Spleen (tissue), 11 donors: ENCODE measurements around the gene THOC7. TPM values are rescaled to one million over a fixed set of nuclear protein-coding genes. Genes with fewer than 3 reads are reported as not detected.
A peak's percentile ranks its signal among the peaks of the same experiment; 100 is the strongest.

Source experiments
- DNase-seq: peaks from one replicate; pipeline ENCODE4 v3.0.0-alpha.2; 2020
- H3K27ac ChIP-seq, 8 donors: fragments of 200-600 bp; sonication (generic) in 7 of 8; 1 replicate in 4 of 8; 2 replicates in 4 of 8; pipeline versions ENCODE4 v1.5.0 to v1.8.0; 2016 to 2021; ENCODE audit warnings: inconsistent platforms in 4 of 8, mild to moderate bottlenecking in 4 of 8, moderate library complexity in 1 of 8
- H3K27me3 ChIP-seq, 7 donors: fragments of 200-600 bp; sonication (generic) in 6 of 7; replicated peaks in 1 of 7; 1 replicate in 4 of 7; 2 replicates in 3 of 7; pipeline versions ENCODE4 v1.5.0 to v1.8.0; 2016 to 2021; ENCODE audit warnings: inconsistent platforms in 3 of 7, mild to moderate bottlenecking in 1 of 7
- H3K36me3 ChIP-seq, 6 donors: fragments of 200-600 bp; sonication (generic) in 5 of 6; 1 replicate in 4 of 6; 2 replicates in 2 of 6; pipeline versions ENCODE4 v1.5.0 to v1.8.0; 2016 to 2021; ENCODE audit warnings: inconsistent platforms in 2 of 6
- H3K4me1 ChIP-seq, 6 donors: fragments of 200-600 bp; sonication (generic) in 5 of 6; 1 replicate in 3 of 6; 2 replicates in 3 of 6; pipeline versions ENCODE4 v1.5.0 to v1.8.0; 2016 to 2021; ENCODE audit warnings: inconsistent platforms in 3 of 6
- H3K4me3 ChIP-seq, 8 donors: fragments of 200-600 bp; sonication (generic) in 7 of 8; 1 replicate in 4 of 8; 2 replicates in 4 of 8; pipeline versions ENCODE4 v1.5.0 to v1.8.0; 2016 to 2021; ENCODE audit warnings: inconsistent platforms in 4 of 8, mild to moderate bottlenecking in 4 of 8, moderate library complexity in 2 of 8
- H3K9me3 ChIP-seq, 8 donors: fragments of 200-600 bp; sonication (generic) in 7 of 8; 1 replicate in 4 of 8; 2 replicates in 4 of 8; pipeline versions ENCODE4 v1.5.0 to v1.8.0; 2016 to 2021; ENCODE audit warnings: inconsistent platforms in 4 of 8
- POLR2A ChIP-seq, 3 donors: fragments of 450-650 bp; IDR thresholded peaks; one replicate each; pipeline ENCODE4 v1.5.1; 2017; ENCODE audit warnings: antibody characterized with exemption in 3 of 3, mild to moderate bottlenecking in 1 of 3
- POLR2AphosphoS5 ChIP-seq, 3 donors: sonication (generic); formaldehyde crosslinking; IDR thresholded peaks; one replicate each; pipeline ENCODE4 v1.5.1; 2017; ENCODE audit warnings: antibody characterized with exemption in 3 of 3
- WGBS, 5 donors: extraction: QIAGEN DNeasy Blood & Tissue Kit in 3 of 5; methylation state at CpG; one replicate each; pipeline versions ENCODE4 v1.1.5 to v1.1.7; 2013 to 2018; 5-methylcytosine and 5-hydroxymethylcytosine counted together
- intact Hi-C: fragments of 100-400 bp; cut with DNase I; formaldehyde crosslinking; loops from one replicate; pipeline ENCODE4 v1.15.0; 2023; ENCODE audit warnings: low total_unique reads
- polyA plus RNA-seq, 3 donors: library from polyadenylated mRNA; stranded (reverse); fragments of 200-250 nt; gene quantifications; one replicate each; pipeline ENCODE4 v1.2.1, GENCODE V29; 2013
- total RNA-seq, 7 donors: library from RNA; depleted of rRNA in 3 of 7; stranded (reverse); fragments of >200 nt in 3 of 7; fragmentation: NEBNext Ultra II Directional in 4 of 7; extraction: Animal tissue kit (Norgen Biotek cat#: 25700) in 4 of 7; gene quantifications; one replicate each; pipeline versions ENCODE4 v1.1.0 to v1.2.1, GENCODE V29; 2016 to 2021
- TF ChIP-seq, protein P1 (sequence below), 11 experiments: fragments of 200-600 bp in 7 of 11; fragments of 450-650 bp in 4 of 11; sonication (generic) in 4 of 11; IDR thresholded peaks in 8 of 11; conservative IDR thresholded peaks in 3 of 11; 1 replicate in 7 of 11; 2 replicates in 4 of 11; pipeline versions ENCODE4 v1.4.0 to v1.8.0; 2016 to 2021; ENCODE audit warnings: antibody characterized with exemption in 11 of 11, inconsistent platforms in 4 of 11, mild to moderate bottlenecking in 1 of 11
- donor health status: healthy with polysubstance abuse.
- donor health status: DM: no; HTN: no; CAD: no; lungs with moderate emphysema.
- donor health status: DM: no; HTN: no; CAD: no.
- donor health status: Bipolar disorder and iron deficiency.
- donor health status: healthy.
- donor health status: DM: no; HTN: no; CAD: no.
- donor health status: DM: yes; HTN: yes; CAD: no.

The THOC7 gene
- total and polyA plus RNA-seq, 10 donors = 23.8 to 74.6 (median 39.0) TPM

DNA sequence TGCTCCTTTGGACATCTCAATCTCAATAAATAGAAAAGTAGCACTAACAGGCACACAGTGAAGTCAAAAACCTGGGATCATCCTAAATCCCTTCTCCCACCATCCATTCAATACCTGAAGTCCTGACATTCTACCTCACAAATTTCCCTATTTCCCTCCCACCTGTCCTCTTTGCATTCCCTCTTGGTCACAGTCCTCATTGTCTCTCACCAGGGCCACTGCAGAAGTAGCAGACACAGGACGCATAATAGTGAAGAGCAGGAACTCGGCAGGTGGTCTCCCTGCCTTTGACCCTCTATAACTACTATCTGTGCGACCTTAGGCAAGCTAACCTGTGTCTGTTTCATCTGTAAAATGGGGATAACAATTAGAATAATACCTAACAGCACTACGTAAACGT, 2.3 kb downstream of the THOC7 start:
- H3K4me1 ChIP-seq = peaks cover 4 to 62% (median 26%) of the 10 kb centered on the region in 6 donors
- no peaks in the 10 kb centered on the region for H3K36me3 ChIP-seq
- H3K4me3 ChIP-seq = no peak overlapping the region
- DNase-seq = no peak
- intact Hi-C loops = no loop called here
- no peak overlapping the region for H3K27ac ChIP-seq
- TF ChIP-seq POLR2AphosphoS5 (IDR thresholded peaks at IDR 0.05) = no peak
- TF ChIP-seq, protein P1, sequence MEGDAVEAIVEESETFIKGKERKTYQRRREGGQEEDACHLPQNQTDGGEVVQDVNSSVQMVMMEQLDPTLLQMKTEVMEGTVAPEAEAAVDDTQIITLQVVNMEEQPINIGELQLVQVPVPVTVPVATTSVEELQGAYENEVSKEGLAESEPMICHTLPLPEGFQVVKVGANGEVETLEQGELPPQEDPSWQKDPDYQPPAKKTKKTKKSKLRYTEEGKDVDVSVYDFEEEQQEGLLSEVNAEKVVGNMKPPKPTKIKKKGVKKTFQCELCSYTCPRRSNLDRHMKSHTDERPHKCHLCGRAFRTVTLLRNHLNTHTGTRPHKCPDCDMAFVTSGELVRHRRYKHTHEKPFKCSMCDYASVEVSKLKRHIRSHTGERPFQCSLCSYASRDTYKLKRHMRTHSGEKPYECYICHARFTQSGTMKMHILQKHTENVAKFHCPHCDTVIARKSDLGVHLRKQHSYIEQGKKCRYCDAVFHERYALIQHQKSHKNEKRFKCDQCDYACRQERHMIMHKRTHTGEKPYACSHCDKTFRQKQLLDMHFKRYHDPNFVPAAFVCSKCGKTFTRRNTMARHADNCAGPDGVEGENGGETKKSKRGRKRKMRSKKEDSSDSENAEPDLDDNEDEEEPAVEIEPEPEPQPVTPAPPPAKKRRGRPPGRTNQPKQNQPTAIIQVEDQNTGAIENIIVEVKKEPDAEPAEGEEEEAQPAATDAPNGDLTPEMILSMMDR (IDR thresholded peaks at IDR 0.05 in 8 of 11, conservative IDR thresholded peaks at IDR 0.05 in 3 of 11) = no peak
- TF ChIP-seq POLR2A (IDR thresholded peaks at IDR 0.05) = no peak
- H3K9me3 ChIP-seq = no peaks in the 10 kb centered on the region
- no peaks in the 10 kb centered on the region for H3K27me3 ChIP-seq
- 83 to 90% (median 90%) methylated on average over 5 of the region's 5 CpGs for WGBS, 5 donors

DNA sequence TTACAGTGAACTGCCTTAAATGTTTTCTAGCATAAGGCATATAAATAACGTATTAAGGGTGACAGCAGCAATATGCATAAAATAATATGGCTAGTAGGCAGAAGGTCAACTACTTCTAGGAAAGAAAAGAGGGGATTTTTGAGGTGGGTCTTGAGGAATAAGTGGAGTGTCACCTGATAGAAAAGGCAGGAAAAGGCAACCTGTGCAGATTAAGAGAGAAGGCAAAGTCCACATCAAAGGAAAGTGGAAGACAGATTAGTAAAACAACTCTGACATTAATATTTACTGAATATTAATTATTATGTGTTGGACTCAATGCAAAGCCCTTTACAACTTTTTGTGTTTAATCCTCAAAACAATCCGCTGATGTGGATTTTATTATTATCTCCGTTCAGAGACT, 2.8 kb downstream of the THOC7 start:
- intact Hi-C loops = no loop called here
- no peak overlapping the region for H3K27ac ChIP-seq
- WGBS, 5 donors = 86 to 96% (median 94%) methylated on average over 3 of the region's 3 CpGs

DNA sequence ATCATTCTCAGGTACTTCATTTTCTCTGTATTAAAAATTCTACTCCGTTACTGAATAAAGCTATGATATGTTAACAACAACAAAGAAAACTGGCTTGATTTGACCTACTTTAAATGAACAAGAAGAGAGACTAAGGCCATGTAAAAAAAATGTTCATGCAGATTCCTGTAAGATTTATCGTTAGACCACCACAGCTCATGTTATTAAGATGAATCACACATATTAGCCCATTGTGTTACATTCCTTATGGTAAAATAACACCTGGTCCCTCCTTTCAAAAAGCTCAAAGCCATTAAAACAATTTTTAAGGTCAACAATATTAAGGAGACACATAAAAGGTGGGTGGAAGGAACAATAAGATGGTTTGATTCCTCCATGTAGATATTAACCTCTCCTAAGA, 6.3 kb downstream of the THOC7 start:
- Histone ChIP-seq H3K4me1 (peaks cover 0 to 46% (median 7%) of the 10 kb centered on the region in 6 donors), H3K27me3 (no peaks in the 10 kb centered on the region), H3K4me3 (no peak overlapping the region), H3K27ac (no peak overlapping the region), H3K36me3 (no peaks in the 10 kb centered on the region), H3K9me3 (no peaks in the 10 kb centered on the region)
- intact Hi-C loops = no loop called here
- DNase-seq = no peak
- WGBS, 5 donors = 92 to 100% (median 94%) methylated on average over 2 of the region's 2 CpGs
- TF ChIP-seq, protein P1 (IDR thresholded peaks at IDR 0.05 in 8 of 11, conservative IDR thresholded peaks at IDR 0.05 in 3 of 11) = no peak
- TF ChIP-seq POLR2A (IDR thresholded peaks at IDR 0.05) = no peak
- TF ChIP-seq POLR2AphosphoS5 (IDR thresholded peaks at IDR 0.05) = no peak

More for the DNA sequence above, 2.8 kb downstream of the THOC7 start:
- no peak for TF ChIP-seq POLR2AphosphoS5 (IDR thresholded peaks at IDR 0.05)
- TF ChIP-seq POLR2A (IDR thresholded peaks at IDR 0.05) = no peak
- TF ChIP-seq, protein P1 (IDR thresholded peaks at IDR 0.05 in 8 of 11, conservative IDR thresholded peaks at IDR 0.05 in 3 of 11) = no peak
- H3K4me1 ChIP-seq = peaks cover 4 to 60% (median 24%) of the 10 kb centered on the region in 6 donors
- no peak for DNase-seq
- H3K9me3 ChIP-seq = no peaks in the 10 kb centered on the region
- no peaks in the 10 kb centered on the region for H3K27me3 ChIP-seq
- no peak overlapping the region for H3K4me3 ChIP-seq
- H3K36me3 ChIP-seq = no peaks in the 10 kb centered on the region

DNA sequence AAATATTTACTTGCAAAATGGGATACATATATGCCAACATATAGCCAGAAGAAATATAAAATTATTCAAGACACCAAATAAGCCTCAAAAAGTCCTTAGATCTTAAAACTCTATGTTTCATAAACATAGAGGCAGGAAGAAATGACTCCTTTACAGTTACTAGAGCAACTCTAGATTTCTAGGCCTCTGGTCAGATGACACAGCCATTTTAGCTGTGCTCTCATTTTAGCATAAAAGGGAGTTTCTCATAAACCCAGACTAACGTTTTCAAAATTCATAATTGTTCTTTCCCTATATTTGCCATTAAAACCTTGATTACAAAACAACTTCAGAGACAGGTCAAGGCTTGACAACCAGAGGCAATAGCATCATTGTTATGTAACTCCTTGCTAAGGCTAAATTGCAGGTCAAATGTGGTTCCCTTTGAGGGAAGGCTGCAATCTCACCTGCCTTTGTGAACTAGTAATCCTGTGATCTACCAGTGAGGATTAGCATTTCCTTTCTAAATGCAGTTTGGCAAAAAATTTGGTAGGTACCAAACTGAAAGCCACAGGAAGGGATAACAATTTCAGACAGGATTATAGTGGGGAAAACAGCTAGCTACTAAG, 8.2 kb downstream of the THOC7 start:
- DNase-seq = no peak
- intact Hi-C loops = no loop called here
- Histone ChIP-seq H3K36me3 (no peaks in the 10 kb centered on the region), H3K9me3 (no peaks in the 10 kb centered on the region), H3K27ac (peak overlapping the region in 1 of 8 donors; percentile 6), H3K27me3 (no peaks in the 10 kb centered on the region), H3K4me3 (no peak overlapping the region), H3K4me1 (peaks cover 0 to 28% (median 3%) of the 10 kb centered on the region in 6 donors)
- WGBS, 5 donors = 11 to 56% (median 24%) methylated on average over 1 of the region's 1 CpG
- TF ChIP-seq, protein P1 (IDR thresholded peaks at IDR 0.05 in 8 of 11, conservative IDR thresholded peaks at IDR 0.05 in 3 of 11) = no peak
- TF ChIP-seq POLR2AphosphoS5 (IDR thresholded peaks at IDR 0.05) = no peak
- no peak for TF ChIP-seq POLR2A (IDR thresholded peaks at IDR 0.05)
